ENCODE results near the gene TMEM273. TPM values are rescaled to one million over a fixed set of nuclear protein-coding genes. Genes with fewer than 3 reads are reported as not detected.
A peak's percentile ranks its signal among the peaks of the same experiment; 100 is the strongest.

Gene TMEM273
- total RNA-seq, 1 donor from 2014 or later: not detected

- no peak overlapping the region for H3K4me3 Mint-ChIP-seq (ENCODE audit: unreplicated experiment)
- H3K9me3 Mint-ChIP-seq (ENCODE audit: unreplicated experiment): no peaks in the 10 kb centered on the region
- DNase-seq (ENCODE audit: extremely low spot score, unreplicated experiment): peak; percentile 40
- H3K27ac Mint-ChIP-seq (ENCODE audit: unreplicated experiment): no peak overlapping the region
- H3K4me1 Mint-ChIP-seq (ENCODE audit: unreplicated experiment): no peaks in the 10 kb centered on the region
- peaks cover 4% of the 10 kb centered on the region for H3K27me3 Mint-ChIP-seq (ENCODE audit: unreplicated experiment)
- no peak for TF ChIP-seq CTCF (IDR thresholded peaks at IDR 0.05)
- no peaks in the 10 kb centered on the region for H3K36me3 Mint-ChIP-seq (ENCODE audit: unreplicated experiment)
Observed at GRCh38 chr10:49129376-49129775, 58.8 kb downstream of the TMEM273 start.

GRCh38 chr10:49128854-49129253, 59.3 kb downstream of the TMEM273 start:
- no peak overlapping the region for H3K4me3 Mint-ChIP-seq (ENCODE audit: unreplicated experiment)
- peaks cover 4% of the 10 kb centered on the region for H3K27me3 Mint-ChIP-seq (ENCODE audit: unreplicated experiment)
- no peaks in the 10 kb centered on the region for H3K9me3 Mint-ChIP-seq (ENCODE audit: unreplicated experiment)
- no peaks in the 10 kb centered on the region for H3K36me3 Mint-ChIP-seq (ENCODE audit: unreplicated experiment)
- H3K4me1 Mint-ChIP-seq (ENCODE audit: unreplicated experiment): no peaks in the 10 kb centered on the region
- TF ChIP-seq CTCF (IDR thresholded peaks at IDR 0.05): no peak
- DNase-seq (ENCODE audit: extremely low spot score, unreplicated experiment): peak; percentile 44
- H3K27ac Mint-ChIP-seq (ENCODE audit: unreplicated experiment): no peak overlapping the region

GRCh38 chr10:49123981-49124950, 63.9 kb downstream of the TMEM273 start:
- DNase-seq (ENCODE audit: extremely low spot score, unreplicated experiment): peak; percentile 3
- H3K9me3 Mint-ChIP-seq (ENCODE audit: unreplicated experiment): no peaks in the 10 kb centered on the region
- H3K4me3 Mint-ChIP-seq (ENCODE audit: unreplicated experiment): no peak overlapping the region
- TF ChIP-seq CTCF (IDR thresholded peaks at IDR 0.05): no peak
- H3K4me1 Mint-ChIP-seq (ENCODE audit: unreplicated experiment): no peaks in the 10 kb centered on the region
- no peaks in the 10 kb centered on the region for H3K36me3 Mint-ChIP-seq (ENCODE audit: unreplicated experiment)
- H3K27me3 Mint-ChIP-seq (ENCODE audit: unreplicated experiment): peaks cover 20% of the 10 kb centered on the region
- H3K27ac Mint-ChIP-seq (ENCODE audit: unreplicated experiment): no peak overlapping the region

GRCh38 chr10:49120911-49121310, 67.3 kb downstream of the TMEM273 start:
- H3K27ac Mint-ChIP-seq (ENCODE audit: unreplicated experiment): no peak overlapping the region
- no peak for TF ChIP-seq CTCF (IDR thresholded peaks at IDR 0.05)
- H3K4me1 Mint-ChIP-seq (ENCODE audit: unreplicated experiment): no peaks in the 10 kb centered on the region

GRCh38 chr10:49119746-49120145, 68.4 kb downstream of the TMEM273 start:
- no peaks in the 10 kb centered on the region for H3K9me3 Mint-ChIP-seq (ENCODE audit: unreplicated experiment)
- peaks cover 2% of the 10 kb centered on the region for H3K4me1 Mint-ChIP-seq (ENCODE audit: unreplicated experiment)
- DNase-seq (ENCODE audit: extremely low spot score, unreplicated experiment): no peak
- H3K27ac Mint-ChIP-seq (ENCODE audit: unreplicated experiment): no peak overlapping the region
- H3K27me3 Mint-ChIP-seq (ENCODE audit: unreplicated experiment): peaks cover 33% of the 10 kb centered on the region
- H3K4me3 Mint-ChIP-seq (ENCODE audit: unreplicated experiment): no peak overlapping the region
- TF ChIP-seq CTCF (IDR thresholded peaks at IDR 0.05): no peak
- H3K36me3 Mint-ChIP-seq (ENCODE audit: unreplicated experiment): no peaks in the 10 kb centered on the region

More at GRCh38 chr10:49120911-49121310, 67.3 kb downstream of the TMEM273 start:
- H3K4me3 Mint-ChIP-seq (ENCODE audit: unreplicated experiment): no peak overlapping the region
- no peak for DNase-seq (ENCODE audit: extremely low spot score, unreplicated experiment)
- no peaks in the 10 kb centered on the region for H3K9me3 Mint-ChIP-seq (ENCODE audit: unreplicated experiment)
- H3K36me3 Mint-ChIP-seq (ENCODE audit: unreplicated experiment): no peaks in the 10 kb centered on the region
- peaks cover 31% of the 10 kb centered on the region for H3K27me3 Mint-ChIP-seq (ENCODE audit: unreplicated experiment)
